ENCODE results near the gene GLUL. TPM values are rescaled to one million over a fixed set of nuclear protein-coding genes. Genes with fewer than 3 reads are reported as not detected.

GLUL gene
- total and polyA plus RNA-seq, 4 donors: 306 to 1,177 (median 723) TPM

GRCh38 chr1:182394055-182394775, 2.6 kb upstream of the GLUL start:
- H3K27me3 ChIP-seq (ENCODE audit: control insufficient read depth in 4 of 4, insufficient read depth in 4 of 4, low read length in 3 of 4): no peaks in the 10 kb centered on the region
- no peak overlapping the region for H3K9ac ChIP-seq (ENCODE audit: low read depth in 1 of 2, low read length in 2 of 2)
- no peak for DNase-seq (ENCODE audit: low spot score)
- TF ChIP-seq HNF4A (conservative IDR thresholded peaks at IDR 0.05): no peak
- TF ChIP-seq TAF1 (conservative IDR thresholded peaks at IDR 0.05): no peak
- TF ChIP-seq, protein P1, sequence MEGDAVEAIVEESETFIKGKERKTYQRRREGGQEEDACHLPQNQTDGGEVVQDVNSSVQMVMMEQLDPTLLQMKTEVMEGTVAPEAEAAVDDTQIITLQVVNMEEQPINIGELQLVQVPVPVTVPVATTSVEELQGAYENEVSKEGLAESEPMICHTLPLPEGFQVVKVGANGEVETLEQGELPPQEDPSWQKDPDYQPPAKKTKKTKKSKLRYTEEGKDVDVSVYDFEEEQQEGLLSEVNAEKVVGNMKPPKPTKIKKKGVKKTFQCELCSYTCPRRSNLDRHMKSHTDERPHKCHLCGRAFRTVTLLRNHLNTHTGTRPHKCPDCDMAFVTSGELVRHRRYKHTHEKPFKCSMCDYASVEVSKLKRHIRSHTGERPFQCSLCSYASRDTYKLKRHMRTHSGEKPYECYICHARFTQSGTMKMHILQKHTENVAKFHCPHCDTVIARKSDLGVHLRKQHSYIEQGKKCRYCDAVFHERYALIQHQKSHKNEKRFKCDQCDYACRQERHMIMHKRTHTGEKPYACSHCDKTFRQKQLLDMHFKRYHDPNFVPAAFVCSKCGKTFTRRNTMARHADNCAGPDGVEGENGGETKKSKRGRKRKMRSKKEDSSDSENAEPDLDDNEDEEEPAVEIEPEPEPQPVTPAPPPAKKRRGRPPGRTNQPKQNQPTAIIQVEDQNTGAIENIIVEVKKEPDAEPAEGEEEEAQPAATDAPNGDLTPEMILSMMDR (IDR thresholded peaks at IDR 0.05; ENCODE audit: low read depth, low read length, missing input control): no peak
- no peak for TF ChIP-seq SP1 (IDR thresholded peaks at IDR 0.05)
- no peak for TF ChIP-seq FOXA2 (IDR thresholded peaks at IDR 0.05)
- no peak for TF ChIP-seq RXRA (IDR thresholded peaks at IDR 0.05)
- TF ChIP-seq HNF4G (IDR thresholded peaks at IDR 0.05): no peak
- no peak for TF ChIP-seq GABPA (IDR thresholded peaks at IDR 0.05 in 1 of 2, conservative IDR thresholded peaks at IDR 0.05 in 1 of 2)
- TF ChIP-seq FOXA1 (IDR thresholded peaks at IDR 0.05): no peak
- no peak for TF ChIP-seq YY1 (IDR thresholded peaks at IDR 0.05)
- TF ChIP-seq, protein P2, sequence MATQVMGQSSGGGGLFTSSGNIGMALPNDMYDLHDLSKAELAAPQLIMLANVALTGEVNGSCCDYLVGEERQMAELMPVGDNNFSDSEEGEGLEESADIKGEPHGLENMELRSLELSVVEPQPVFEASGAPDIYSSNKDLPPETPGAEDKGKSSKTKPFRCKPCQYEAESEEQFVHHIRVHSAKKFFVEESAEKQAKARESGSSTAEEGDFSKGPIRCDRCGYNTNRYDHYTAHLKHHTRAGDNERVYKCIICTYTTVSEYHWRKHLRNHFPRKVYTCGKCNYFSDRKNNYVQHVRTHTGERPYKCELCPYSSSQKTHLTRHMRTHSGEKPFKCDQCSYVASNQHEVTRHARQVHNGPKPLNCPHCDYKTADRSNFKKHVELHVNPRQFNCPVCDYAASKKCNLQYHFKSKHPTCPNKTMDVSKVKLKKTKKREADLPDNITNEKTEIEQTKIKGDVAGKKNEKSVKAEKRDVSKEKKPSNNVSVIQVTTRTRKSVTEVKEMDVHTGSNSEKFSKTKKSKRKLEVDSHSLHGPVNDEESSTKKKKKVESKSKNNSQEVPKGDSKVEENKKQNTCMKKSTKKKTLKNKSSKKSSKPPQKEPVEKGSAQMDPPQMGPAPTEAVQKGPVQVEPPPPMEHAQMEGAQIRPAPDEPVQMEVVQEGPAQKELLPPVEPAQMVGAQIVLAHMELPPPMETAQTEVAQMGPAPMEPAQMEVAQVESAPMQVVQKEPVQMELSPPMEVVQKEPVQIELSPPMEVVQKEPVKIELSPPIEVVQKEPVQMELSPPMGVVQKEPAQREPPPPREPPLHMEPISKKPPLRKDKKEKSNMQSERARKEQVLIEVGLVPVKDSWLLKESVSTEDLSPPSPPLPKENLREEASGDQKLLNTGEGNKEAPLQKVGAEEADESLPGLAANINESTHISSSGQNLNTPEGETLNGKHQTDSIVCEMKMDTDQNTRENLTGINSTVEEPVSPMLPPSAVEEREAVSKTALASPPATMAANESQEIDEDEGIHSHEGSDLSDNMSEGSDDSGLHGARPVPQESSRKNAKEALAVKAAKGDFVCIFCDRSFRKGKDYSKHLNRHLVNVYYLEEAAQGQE (IDR thresholded peaks at IDR 0.05): no peak
- no peak for TF ChIP-seq JUND (IDR thresholded peaks at IDR 0.05)
- TF ChIP-seq, protein P3, sequence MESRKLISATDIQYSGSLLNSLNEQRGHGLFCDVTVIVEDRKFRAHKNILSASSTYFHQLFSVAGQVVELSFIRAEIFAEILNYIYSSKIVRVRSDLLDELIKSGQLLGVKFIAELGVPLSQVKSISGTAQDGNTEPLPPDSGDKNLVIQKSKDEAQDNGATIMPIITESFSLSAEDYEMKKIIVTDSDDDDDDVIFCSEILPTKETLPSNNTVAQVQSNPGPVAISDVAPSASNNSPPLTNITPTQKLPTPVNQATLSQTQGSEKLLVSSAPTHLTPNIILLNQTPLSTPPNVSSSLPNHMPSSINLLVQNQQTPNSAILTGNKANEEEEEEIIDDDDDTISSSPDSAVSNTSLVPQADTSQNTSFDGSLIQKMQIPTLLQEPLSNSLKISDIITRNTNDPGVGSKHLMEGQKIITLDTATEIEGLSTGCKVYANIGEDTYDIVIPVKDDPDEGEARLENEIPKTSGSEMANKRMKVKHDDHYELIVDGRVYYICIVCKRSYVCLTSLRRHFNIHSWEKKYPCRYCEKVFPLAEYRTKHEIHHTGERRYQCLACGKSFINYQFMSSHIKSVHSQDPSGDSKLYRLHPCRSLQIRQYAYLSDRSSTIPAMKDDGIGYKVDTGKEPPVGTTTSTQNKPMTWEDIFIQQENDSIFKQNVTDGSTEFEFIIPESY (IDR thresholded peaks at IDR 0.05): no peak
- TF ChIP-seq, protein P4, sequence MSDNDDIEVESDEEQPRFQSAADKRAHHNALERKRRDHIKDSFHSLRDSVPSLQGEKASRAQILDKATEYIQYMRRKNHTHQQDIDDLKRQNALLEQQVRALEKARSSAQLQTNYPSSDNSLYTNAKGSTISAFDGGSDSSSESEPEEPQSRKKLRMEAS (IDR thresholded peaks at IDR 0.05): no peak
- TF ChIP-seq ATF3 (IDR thresholded peaks at IDR 0.05): no peak
- no peak for TF ChIP-seq RAD21 (IDR thresholded peaks at IDR 0.05)
- TF ChIP-seq NR2F2 (IDR thresholded peaks at IDR 0.05): no peak
- TF ChIP-seq EGR1 (IDR thresholded peaks at IDR 0.05; ENCODE audit: low read depth in 2 of 2): no peak
- H3K36me3 ChIP-seq (ENCODE audit: control insufficient read depth in 4 of 4, insufficient read depth in 3 of 4, low read depth in 1 of 4, low read length in 3 of 4): no peaks in the 10 kb centered on the region
- WGBS: 81% methylated on average over 5 of the region's 5 CpGs
- peak overlapping the region; percentile 26 to 48 for H3K27ac ChIP-seq (ENCODE audit: low read depth in 1 of 2, low read length in 2 of 2)
- no peaks in the 10 kb centered on the region for H3K9me3 ChIP-seq (ENCODE audit: control insufficient read depth in 4 of 4, low read length in 3 of 4)
- peaks cover 0 to 19% (median 9%) of the 10 kb centered on the region in 4 donors for H3K4me1 ChIP-seq (ENCODE audit: control insufficient read depth in 4 of 4, insufficient read depth in 4 of 4, low read length in 3 of 4)
- no peak overlapping the region for H3K4me3 ChIP-seq (ENCODE audit: low read depth in 1 of 3, low read length in 3 of 3)

All from liver (tissue), 9 donors.